GM19099 (cell line): Measurements from ENCODE around the gene RAD51B.

ENCODE experiments used
- POLR2A ChIP-seq: IDR thresholded peaks from 3 replicates; pipeline ENCODE4 v1.6.1; 2011; ENCODE audit warnings: low read depth; ENCODE audit not compliant: insufficient read length; ENCODE audit errors: extremely low read depth

The RAD51B gene

GRCh38 chr14:68394764-68395143 is 575.2 kb downstream of the RAD51B start:
- no peak for TF ChIP-seq POLR2A

- TF ChIP-seq POLR2A = no peak
These were observed 576.0 kb downstream of the RAD51B start for GRCh38 chr14:68395604-68396003.

DNA sequence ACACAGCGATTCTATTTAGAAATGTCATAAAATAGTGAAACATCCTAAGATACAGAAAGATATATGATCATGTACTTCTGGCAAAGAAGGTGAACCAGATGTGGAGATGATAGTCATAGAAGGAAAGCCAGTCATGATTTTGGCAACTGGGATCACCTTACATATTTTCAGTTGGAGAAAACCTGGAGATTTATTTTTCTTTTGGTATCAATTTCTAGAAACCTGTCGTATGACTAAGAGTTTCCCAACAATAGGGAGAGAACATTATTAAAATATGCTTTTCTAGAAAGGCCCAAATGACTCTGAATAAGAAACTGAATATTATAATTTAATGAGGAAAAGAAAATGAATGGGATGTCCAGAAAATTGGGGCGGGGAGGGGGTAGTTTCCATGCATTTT is 576.9 kb downstream of the RAD51B start:
- no peak for TF ChIP-seq POLR2A

DNA sequence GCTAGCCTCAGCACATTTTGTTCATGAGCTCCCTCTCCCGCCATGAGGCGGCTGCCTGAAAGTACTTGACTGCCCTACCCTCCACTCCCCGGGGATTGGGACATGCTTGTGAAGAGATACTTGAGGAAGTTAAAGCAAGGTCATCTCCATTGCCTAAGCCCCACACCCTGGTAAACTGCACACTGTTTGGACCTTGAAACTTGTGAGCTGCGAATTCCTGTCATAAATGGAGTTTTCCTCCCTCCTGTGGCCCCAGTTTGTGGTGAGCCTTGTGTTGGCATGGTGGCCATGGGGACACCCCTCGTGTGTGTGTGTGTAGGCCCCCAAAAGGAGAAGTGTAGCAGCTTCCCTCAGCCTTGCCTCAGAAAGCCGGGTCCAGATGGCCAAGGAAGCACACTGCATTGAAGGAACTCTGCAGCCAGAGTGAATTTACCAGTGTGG is 577.8 kb downstream of the RAD51B start:
- no peak for TF ChIP-seq POLR2A

DNA sequence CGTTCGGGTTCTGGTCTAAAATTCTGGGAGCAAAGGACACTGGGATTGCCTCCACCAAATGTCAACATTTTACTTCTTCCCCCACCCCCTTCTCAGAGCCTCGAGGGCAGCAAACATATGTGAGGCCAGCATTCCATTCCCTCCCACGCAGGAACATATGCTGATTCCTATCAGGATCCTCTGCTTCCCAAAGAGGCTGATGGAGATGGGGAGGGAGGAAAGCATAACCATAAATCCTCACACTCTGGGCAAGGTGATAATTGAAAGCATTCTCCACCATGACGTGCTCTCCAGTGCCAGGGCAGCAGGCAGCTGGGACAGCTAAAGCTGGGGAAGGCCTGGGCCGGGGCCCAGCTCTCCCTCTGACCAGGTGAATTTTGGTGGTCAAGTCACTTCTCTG is 578.2 kb downstream of the RAD51B start:
- TF ChIP-seq POLR2A = no peak

DNA sequence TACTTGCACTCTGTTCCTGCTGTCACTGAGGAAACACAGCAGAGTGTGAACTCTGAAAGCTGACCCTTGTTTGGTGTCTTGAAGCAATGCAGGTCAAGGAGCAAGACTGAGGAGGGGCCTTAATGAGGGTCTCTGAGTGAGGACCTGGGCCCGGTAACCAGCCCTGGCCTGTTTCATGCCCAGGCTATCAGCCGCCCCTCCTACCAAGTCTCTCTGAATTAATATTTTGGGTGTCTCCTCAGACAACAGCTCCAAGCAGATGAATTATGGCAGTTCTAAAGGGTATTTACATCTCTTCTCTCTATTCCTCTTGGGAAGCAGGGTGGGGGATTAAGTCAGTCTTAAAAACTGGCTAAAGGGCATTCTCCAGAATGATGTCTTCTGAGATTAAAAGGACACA is 578.8 kb downstream of the RAD51B start:
- TF ChIP-seq POLR2A = no peak

DNA sequence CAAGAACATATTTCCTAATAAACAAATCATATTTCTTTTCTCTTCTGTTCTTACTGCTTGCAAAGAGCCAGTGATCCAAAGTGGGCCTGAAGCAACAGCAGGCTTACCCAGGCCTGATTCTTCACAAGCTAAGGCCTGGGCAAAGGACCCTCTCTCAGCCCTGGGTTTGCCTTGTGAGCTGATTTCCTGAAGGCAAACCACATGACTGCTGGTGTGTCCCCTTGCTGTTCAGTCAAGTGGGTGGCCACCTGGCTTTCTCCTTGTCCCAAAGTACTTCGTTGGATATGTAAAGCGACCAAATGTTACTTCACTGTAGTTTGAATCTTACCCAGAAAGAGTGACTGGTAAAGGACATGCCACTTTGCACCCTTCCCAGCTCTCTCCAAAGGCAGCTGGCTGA is 580.4 kb downstream of the RAD51B start:
- no peak for TF ChIP-seq POLR2A

DNA sequence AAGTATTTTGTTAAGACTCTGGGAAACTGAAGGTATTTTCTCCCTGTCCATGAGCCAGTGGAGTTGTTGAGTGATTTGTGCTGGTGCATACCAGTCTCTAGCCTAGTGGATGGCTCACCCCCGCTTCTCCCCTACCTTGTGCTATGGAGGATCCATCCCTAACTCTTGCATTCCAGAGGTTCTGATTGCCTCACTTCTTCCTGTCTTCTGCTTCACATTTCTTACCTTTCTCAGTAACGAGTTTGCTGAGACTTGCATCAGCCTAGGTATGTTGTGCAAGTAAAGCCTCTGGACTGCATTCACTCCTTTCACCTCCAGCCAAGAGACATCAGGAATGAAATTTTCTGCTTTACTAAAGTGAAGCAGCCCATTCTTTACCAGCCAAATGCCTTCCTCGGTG is 581.7 kb downstream of the RAD51B start:
- no peak for TF ChIP-seq POLR2A

GRCh38 chr14:68401855-68402254 is 582.3 kb downstream of the RAD51B start:
- no peak for TF ChIP-seq POLR2A

GRCh38 chr14:68402525-68403101 is 583.0 kb downstream of the RAD51B start:
- no peak for TF ChIP-seq POLR2A

DNA sequence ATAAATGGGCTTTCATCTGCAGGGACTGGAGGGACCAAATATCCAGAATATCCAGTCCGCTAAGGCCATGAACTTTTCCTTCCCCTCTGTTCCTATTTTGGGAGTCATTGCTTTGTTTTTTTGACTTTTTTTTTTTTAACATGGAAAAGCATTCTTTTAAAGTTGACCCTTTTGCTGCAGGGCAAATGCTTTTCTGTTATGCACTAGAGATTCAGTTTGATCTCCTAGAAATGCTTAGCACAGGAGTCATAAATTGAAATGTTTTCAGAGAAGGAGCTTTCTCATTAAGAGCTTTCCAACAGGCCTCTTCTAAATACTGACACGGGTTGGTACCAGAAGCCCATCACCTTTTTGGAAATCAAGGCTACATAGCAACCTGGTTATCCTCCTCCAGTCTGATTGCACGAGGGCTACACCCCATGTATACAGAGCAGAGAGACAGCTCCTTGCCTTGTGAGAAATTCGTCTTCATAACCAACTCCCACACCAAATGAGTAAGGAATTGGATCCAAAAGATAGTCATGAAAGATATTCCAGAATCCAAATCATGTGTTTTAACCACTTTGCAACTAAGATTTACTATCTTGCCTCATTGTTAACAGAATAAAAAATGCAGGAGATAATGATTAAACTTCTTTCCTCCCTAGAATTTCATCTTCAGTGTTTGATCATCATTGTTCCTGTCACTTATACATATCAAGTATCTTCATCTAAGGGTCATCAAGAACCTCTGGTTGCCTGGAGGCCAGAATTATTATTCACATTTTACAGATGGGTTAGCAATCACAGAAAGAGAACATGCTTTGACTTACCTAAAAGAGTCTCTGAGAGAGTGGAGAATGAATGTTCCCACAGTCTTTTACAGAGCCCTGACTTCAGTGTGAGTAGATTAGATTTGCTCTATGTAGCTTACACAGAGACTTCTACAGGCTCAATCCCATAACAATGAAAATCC is 583.9 kb downstream of the RAD51B start:
- TF ChIP-seq POLR2A = no peak

DNA sequence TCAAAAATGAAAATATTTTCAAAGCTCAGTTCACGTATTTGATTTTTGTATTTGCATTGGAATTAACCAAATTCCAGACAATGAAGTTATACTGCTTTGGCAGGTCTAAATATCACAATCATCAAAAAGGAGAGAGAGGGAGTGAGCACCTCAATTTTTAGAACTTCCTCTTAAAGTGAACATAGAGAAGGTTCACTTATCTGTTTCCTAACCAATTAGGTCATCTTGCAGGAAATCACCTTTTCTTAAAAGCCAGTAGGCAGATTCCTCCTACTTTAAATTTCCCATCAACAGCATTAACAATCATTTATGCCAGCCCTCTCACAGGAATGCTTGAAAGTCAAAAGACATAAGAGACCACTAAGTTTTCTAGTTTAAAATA is 584.6 kb downstream of the RAD51B start:
- no peak for TF ChIP-seq POLR2A

- no peak for TF ChIP-seq POLR2A
These were observed 585.1 kb downstream of the RAD51B start for GRCh38 chr14:68404652-68405183.

DNA sequence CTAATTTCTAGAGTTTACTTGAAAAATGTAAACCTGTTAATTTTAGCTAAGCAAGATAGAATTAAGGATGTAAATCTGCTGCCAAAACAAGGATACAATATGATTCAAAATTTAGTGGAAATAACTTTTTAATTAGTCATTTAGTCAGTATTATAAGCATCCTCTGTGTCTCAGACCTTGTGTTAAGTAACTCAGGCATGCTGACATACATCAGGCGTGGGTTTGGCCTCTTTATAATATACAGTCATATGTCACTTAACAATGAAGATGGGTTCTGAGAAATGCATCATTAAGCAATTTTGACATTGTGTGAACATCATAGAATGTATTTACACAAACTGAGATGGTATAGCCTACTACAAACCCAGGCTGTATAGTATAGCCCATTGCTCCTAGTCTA is 586.4 kb downstream of the RAD51B start:
- TF ChIP-seq POLR2A = no peak

- TF ChIP-seq POLR2A = no peak
These were observed 587.7 kb downstream of the RAD51B start for GRCh38 chr14:68407285-68407684.

GRCh38 chr14:68407825-68408224 is 588.2 kb downstream of the RAD51B start:
- TF ChIP-seq POLR2A = no peak
